SH-SY5Y (cell line): Measurements from ENCODE around the gene CDH20.

Experiments used
- GATA2 ChIP-seq: IDR thresholded peaks from 2 replicates; pipeline ENCODE4 v1.6.1; 2011; ENCODE audit warnings: mild to moderate bottlenecking, low read depth, low read length
- GATA3 ChIP-seq: IDR thresholded peaks from 2 replicates; pipeline ENCODE4 v1.6.1; 2011; ENCODE audit warnings: low read depth, mild to moderate bottlenecking, low read length, moderate library complexity

- no peak for TF ChIP-seq GATA3
- TF ChIP-seq GATA2, result no peak
Measured at GRCh38 chr18:61574665-61575064, 241.4 kb downstream of the CDH20 start.
